ENCODE measurements around the gene RNF144A.
"Not testable (repeated sequence)": the region's sequence is repeated elsewhere in the genome, so short reads cannot be mapped to it uniquely, and the experiment has no call there.

The RNF144A gene

GRCh38 chr2:6917071-6917760 is at the start of gene RNF144A:
TSS of gene RNF144A (plus strand) at chr2:6917412. CDS start at chr2:6996927, 79,515 bp downstream.
- peak; percentile 72 for DNase-seq (ENCODE audit: low spot score)

DNA sequence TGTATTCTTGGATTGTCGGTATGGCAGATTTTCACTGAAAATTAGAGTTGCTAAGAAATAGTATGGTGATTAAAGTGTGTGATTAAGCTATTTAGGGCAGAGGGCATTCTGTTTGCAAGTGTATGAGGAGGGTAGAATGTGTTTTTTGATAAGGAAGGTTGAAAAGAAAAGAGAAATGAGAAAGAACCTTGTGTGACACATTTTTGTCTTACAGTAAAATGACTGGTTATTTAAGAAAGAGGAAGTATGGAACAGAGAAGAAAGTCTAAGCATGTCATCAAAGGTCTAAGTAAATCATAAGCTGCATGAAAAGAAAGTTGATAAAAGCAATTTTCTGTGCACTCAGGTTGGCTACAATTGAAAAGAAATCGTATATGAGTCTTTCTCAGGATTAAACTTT is 44.8 kb upstream of the RNF144A start:
- DNase-seq (ENCODE audit: low spot score): no peak

DNA sequence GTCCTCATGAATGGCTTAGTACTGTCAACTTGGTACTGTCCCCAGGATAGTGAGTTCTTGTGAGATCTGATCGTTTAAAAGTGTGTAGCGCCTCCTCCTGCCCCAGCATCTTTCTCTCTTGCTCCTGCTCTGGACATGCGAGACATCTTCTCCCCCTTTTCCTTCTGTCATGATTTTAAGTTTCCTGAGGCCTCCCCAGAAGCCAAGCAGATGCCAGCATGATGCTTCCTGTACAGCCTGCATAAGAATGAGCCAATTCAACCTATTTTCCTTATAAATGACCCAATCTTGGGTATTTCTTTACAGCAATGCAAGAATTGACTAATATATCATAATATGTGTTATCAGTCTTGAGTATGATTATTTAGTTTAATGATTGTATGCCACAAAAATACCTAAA is 43.2 kb upstream of the RNF144A start:
- no peak for DNase-seq (ENCODE audit: low spot score)

DNA sequence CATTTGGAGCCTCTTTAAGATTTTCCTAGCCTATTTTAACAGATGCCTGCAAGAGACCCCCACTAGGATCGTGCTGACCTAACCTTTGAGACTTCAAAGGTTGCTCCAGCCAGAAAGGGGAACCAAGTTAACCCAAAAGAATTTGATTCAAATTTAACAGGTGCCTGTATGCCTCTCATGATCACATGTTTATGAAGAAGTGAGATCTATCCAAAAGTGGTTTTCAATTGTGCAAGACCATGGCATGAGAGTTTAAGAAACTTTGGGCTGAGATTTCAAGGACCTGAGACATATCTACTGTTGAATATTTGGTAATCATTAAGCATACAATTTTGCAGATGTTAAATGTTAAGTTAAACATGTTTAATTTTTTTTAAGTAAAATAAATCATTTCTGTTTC is 40.9 kb upstream of the RNF144A start:
- no peak for DNase-seq (ENCODE audit: low spot score)

- DNase-seq (ENCODE audit: low spot score): peak; percentile 60
Observed at GRCh38 chr2:6877402-6878304, 39.6 kb upstream of the RNF144A start, which contains the start of gene RSAD2. TSS of gene RSAD2 (plus strand) at chr2:6877777. CDS start at chr2:6877801, 24 bp downstream.

DNA sequence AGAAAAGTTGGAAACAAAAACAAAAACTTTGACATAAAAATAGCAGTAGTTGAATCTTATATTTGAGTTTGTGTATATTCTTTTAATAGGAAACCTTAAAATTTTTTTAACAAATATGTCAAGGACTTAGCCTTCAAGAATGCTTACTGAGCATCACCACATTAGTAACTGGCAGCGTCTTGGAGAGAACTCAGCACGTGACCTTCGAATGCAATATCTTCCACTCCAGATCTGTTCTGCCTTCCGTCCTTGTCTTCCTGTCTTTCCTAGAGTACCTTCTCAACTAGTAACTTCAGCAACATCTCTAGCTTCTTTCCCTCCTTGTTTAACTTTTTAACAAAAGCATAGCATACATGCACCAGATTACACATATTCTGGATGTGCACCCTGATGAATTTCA is 38.7 kb upstream of the RNF144A start:
- no peak for DNase-seq (ENCODE audit: low spot score)

DNA sequence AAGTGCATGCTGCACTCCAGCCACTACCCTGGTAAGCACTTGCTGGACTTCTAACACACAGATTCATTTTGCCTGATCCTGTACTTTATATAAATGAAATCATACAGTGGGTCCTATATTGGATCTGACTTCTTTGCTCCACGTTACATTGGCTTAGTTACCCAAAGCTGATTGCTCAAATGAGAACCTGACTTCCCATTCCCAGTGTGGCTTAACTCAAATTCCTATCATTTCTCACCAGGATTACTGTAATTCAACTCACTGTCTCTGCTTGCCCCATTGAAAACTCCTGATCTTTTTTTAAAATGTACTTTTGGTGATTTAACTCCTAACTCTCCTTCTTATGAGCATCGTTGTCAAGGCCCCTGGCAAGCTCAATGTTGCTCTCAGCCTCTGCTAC is 38.2 kb upstream of the RNF144A start:
- DNase-seq (ENCODE audit: low spot score): no peak

- peak; percentile 62 for DNase-seq (ENCODE audit: low spot score)
Observed at GRCh38 chr2:6880200-6880733, 36.9 kb upstream of the RNF144A start.

DNA sequence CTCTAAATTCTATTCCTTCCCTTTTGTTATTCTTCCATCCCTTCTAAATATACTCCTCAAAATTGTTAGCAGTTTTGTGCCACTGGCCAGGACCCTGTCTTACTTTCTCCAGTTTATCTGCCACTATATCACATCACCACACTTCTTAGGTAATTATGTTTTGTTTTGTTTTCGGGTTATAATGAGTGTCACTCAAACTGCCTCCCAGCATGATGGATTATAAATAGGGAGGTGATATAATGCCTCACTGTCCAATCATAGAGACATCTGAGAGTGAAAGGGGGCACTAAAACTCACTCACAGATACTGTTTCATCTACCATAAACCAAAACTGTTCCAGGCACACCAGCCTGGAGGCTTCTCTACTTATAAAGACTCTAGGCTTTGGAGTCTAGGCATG is 36.2 kb upstream of the RNF144A start:
- DNase-seq (ENCODE audit: low spot score): no peak

DNA sequence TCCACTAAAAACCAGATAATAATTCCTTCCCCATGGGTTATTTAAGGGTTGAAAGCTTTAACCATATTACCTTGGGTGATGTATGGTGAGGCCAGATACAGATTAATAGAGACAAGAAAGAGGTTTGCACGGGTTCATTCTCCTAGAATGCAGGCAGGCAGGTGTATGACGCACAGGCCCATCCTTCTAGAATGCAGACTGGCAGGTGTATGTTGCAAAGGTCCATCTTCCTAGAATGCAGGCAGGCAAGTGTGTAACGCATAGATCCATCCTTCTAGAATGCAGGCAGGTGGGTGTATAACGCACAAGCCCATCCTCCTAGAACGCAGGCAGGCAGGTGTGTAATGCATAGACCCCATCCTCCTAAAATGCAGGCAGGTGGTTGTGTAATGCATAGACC is 35.7 kb upstream of the RNF144A start:
- DNase-seq (ENCODE audit: low spot score): no peak

GRCh38 chr2:6883448-6884122 is 33.6 kb upstream of the RNF144A start:
- no peak for DNase-seq (ENCODE audit: low spot score)

DNA sequence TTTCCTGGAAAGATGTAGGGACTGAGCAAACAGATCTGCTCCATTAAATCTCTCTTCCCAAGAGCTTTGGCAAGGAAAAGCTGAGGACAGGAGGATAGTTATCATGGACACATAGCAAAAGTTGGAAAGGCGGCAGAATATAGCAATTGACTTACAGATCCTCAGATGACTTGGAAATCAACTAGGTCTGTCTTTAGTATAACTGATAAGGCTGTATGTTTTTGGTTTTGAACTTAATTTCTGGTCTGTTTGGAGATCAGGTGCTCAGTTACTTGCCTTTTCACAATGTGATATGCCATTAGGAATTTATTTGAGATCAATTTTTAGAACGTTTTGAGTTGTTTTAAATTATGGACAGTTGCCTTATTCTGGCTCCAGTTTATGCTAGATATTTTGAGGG is 31.7 kb upstream of the RNF144A start:
- DNase-seq (ENCODE audit: low spot score): no peak

DNA sequence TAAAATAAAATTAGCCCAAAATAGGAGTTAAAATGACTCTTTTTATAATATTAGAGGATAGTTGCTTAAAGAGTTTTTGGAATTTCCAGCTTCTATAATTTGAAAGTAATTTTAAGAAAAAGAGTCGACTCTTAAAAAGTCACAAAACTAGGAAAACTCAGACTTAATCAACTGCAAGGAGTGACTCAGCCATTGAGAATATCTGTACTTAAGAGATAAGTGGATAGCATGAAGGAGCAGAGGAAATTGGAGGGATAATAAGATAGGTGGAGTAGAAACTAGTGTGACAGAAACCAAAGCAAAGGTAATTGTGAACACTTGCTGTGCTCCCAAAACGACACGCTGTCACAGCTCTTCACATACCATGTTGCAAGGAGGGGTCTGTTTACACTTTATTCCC is 31.2 kb upstream of the RNF144A start:
- DNase-seq (ENCODE audit: low spot score): no peak

DNA sequence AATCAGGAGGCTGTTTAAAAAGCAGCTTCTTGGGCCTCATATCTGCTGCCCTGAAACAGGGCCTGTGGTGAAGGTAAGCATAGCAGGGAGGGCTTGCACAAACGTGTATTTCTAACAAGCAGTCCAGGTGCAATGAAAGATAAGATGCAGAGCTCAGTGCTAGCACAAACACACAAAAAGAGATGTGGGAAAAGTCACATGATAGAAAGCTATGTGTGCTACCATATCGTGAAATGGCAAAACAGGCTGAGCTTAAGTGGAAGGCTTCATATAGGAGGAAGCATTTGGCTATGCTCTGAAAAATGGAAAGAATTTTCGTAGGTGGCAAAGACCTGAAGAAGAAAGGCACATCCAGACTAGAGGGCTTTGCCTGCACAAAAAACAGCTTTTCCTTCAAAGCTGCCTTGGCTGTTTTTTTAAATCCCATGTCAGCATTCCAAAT is 29.4 kb upstream of the RNF144A start:
- no peak for DNase-seq (ENCODE audit: low spot score)

GRCh38 chr2:6888724-6889123 is 28.5 kb upstream of the RNF144A start:
- no peak for DNase-seq (ENCODE audit: low spot score)

- no peak for DNase-seq (ENCODE audit: low spot score)
Observed at GRCh38 chr2:6893876-6894482, 23.2 kb upstream of the RNF144A start.

DNA sequence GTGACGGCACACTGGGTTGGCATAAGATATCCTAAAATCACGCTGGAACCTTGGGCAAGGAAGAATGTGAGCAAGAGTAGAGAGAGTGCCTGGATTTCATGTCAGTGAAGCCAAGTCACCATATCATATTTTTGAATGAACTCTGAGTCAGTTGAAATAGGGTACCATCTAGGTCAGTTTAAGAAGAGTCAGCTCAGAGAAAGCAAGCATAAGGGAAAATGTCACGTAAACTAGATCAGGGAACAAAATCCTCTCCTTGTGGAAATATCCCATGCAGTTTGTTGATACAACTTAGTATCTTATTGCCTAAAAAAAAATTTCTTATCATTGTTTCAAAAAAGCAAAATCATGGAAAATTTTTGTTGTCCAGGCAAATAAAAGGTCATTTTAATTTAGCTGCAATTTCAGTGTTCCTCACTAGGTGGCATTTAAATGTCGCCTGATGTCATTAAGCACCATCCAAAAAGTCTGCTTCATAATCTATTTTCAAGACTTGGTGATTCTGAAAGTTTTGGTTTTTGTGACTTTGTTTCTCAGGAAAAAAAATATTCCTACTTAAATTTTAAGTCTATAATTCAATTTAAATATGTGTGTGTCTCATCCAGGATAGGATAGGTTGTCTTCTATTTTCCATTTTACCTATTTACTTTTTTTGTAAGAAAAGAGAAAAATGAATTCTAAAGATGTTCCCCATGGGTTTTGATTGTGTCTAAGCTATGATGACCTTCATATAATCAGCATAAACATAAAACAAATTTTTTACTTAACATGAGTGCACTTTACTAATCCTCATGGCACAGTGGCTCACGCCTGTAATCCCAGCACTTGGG is 20.1 kb upstream of the RNF144A start:
- DNase-seq (ENCODE audit: low spot score): peak; percentile 58

GRCh38 chr2:6902581-6902980 is 14.6 kb upstream of the RNF144A start:
- not testable (repeated sequence) for DNase-seq (ENCODE audit: low spot score)

DNA sequence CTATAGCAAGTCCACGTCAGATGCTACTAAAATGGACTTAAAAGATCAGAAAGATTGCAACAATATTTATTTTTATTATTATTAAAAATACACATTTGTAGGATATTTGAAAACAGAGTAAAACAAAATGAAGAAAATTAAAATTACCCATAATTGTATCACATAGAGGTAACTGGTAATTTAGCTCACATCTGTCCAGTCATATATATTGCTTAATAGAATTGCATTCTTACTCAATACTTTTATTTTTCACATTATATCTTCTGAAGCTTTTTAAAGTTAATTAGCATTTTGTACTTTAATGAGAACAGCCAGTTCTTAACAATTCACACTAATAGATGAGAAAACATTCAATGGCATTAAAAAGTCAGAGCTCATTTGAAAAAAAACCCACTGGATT is 11.5 kb upstream of the RNF144A start:
- DNase-seq (ENCODE audit: low spot score): no peak

GRCh38 chr2:6906165-6906741 is 11.0 kb upstream of the RNF144A start:
- peak; percentile 61 for DNase-seq (ENCODE audit: low spot score)

GRCh38 chr2:6908291-6908690 is 8.9 kb upstream of the RNF144A start:
- DNase-seq (ENCODE audit: low spot score): no peak

All from CD4-positive, alpha-beta T cell treated with Interleukin-15 for 4 hours (primary cell).